HG03442 (cell line): ENCODE data around the gene ABCC8.

Experiments
- ATAC-seq: cut with Tn5 transposase; IDR thresholded peaks from one replicate; pipeline ENCODE4 v1.9.1; 2021; ENCODE audit warnings: mild to moderate bottlenecking, moderate library complexity; ENCODE audit not compliant: unreplicated experiment

The ABCC8 gene

GRCh38 chr11:17354601-17354991, 122.0 kb downstream of the ABCC8 start:
- ATAC-seq, result peak; percentile 53

GRCh38 chr11:17353821-17354600, 122.6 kb downstream of the ABCC8 start:
- no peak for ATAC-seq

DNA sequence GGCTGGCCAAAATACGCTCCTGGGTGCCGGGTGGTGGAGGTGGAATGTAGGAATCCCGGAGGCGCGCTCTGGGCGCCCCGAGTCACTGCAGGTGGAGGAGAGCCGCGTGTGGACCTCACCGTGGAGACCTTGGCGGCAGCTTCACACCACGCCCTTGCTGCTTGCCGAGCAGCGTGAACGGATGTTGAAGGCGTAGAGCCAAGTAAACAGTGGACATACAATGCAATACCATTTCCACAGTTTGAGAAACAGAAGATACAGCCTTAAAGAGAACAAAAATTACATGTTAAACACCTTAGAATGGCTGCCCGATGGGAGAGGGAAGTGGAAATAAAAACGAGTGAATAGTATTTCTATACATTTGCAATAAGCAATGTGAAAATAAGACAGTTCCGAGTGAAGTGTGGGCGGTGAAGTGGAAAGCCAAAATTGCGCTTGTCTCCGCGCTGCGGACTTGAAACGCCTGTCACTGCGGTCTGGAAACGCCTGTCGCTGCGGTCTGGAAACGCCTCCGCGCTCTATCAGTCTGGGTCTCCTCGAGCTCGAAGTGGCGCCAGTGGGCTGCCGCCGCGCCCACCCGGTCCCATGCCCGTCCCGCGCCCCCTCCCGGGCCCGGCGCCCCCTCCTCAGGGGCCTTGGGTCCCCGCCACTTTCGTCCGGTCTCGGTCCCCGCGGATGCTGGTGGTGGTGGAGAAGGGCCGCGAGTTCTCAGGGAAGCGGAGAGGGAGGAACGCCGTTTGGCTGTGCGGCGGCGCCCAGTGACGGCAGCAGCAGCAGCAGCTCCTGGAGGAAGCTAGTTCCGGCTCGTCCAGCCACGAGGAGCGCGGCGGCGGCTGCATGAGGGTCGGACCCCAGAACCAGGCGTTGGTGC, 123.5 kb downstream of the ABCC8 start:
- ATAC-seq, result peak; percentile 38

DNA sequence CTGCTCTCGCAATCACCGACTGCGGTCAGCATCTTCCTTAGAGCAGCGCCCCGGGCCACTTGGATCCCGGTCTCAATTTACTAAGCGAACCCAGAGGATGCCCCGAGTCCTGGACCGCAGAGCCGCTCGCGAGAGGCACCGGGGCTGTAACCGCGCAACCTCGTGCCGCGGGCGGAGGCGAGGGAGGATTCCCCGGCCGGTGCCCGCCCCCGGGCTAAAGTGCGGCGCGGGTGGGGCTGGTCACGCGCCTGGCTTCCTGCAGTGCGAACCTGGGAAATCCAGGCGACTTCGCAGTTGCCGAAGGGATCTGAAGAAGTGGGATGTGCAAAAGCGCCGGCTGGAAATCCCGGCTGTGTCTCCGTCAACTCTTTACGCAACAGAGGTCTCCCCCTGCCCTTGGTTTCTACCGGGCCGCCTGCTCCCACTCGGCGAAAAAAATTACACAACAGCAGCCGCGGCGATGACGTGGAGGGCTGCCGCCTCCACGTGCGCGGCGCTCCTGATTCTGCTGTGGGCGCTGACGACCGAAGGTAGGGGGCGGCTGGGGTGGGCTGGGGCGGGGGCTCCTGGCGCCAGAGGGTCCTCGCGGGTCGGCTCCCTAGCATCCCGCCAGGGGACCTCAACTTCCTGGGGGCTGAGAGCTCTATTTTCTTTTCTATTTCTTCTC, 125.0 kb downstream of the ABCC8 start, which contains the start of gene NCR3LG1:
TSS of gene NCR3LG1 (plus strand) at position 291 of the 667 bp plus-strand sequence. CDS start at position 461, 170 bp downstream.
- ATAC-seq, result peak; percentile 34

DNA sequence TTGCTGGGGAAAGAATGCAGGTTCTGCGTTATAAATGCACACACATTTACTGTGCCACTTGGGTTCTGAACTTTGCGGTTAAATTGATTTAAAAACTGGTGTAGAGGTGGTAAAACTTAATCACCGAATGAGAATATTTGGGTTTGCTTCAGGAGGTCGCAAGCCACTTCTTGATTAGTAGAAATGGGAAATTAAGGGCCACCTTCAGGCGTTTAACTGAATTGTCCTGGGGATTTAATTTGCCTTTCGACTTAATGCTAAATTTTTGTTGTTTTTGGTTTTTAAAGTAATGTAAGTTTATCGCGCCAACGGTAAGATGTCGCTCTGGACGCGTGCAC, 125.5 kb downstream of the ABCC8 start:
- ATAC-seq, result no peak

DNA sequence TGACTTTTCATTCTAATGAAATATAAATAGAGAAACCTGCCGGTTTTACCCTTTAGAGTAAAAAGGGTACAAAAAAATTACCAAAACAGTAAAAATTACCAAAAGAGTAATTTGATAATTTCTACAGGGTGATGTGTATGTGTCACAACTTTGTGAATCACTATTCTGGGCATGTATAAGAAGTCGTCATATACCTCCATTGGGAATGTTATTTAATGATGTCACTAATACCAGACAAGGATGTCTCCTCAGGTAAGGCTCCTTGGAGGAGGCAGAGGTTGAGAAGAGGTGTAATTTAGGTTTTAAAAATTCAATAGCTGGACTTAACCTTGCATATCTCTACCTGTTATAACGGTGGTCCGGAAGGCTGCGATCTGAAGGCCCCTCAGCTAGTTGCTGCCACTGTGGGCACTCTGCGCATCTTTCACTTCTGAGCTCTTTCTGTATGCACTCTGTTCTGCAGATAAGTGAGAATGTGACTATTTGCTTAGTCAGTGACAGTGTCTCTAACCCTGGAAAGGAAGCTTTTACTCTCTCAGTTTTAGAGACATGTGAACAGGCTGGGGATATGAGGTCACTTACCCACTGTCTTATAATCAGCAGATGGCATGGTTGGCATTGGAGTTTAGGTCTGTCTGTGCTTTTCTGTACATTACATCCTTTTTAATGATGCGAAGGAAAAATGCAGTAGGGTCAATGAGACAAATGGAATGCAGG, 126.0 kb downstream of the ABCC8 start:
- ATAC-seq, result no peak

GRCh38 chr11:17347676-17348075, 129.0 kb downstream of the ABCC8 start:
- no peak for ATAC-seq

GRCh38 chr11:17343907-17344306, 132.7 kb downstream of the ABCC8 start:
- ATAC-seq, result no peak

DNA sequence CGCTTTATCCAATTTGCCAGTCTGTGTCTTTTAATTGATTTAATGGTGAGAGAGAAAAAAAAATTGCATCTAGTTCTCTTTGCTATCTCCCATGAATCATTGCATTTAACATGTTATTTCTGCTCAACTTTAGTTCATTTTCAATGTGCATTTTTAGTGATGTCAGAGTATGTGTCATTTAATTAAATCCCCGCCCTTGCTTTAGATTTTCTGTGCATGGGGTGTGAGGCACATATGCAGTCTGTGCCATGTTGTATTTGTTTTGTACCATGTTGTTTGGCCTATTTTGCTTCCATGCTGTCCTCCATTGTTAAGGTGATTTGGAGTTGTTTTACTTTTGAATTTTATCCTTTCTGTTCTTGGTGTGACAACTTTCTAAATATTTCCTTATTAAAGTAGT, 133.4 kb downstream of the ABCC8 start:
- no peak for ATAC-seq
